ENCODE measurements around the gene NPAS3.
A peak's percentile ranks its signal among the peaks of the same experiment; 100 is the strongest.

Gene NPAS3

DNA sequence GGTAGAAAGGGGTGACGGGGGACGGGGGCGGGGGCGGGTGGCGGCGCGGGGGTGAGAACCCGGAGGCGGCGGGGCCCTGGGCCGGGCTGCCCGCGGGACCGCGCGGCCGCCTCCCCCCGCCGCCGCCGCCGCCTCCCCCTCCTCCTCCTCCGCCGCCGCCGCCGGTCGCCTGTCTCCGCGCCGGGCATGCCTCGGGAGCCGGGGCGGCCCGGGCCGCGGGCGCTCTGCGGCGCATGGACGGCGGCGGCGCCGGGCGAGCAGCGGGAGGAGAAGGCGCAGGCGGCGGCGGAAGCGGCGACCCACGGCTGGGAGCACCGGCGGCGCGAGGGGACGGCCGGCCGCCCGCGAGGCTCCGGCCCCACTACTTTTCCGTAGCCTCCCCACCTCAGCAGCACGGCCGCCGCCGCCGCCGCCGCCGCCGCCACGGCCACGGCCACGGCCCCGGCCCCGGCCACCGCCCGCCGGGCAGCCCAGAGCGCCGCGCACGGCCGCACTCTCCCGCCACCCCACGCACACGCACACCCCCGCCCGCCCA, at the start of gene NPAS3:
NPAS3 (plus strand) TSS at position 161 of the 535 bp plus-strand sequence.
- DNase-seq: no peak

DNA sequence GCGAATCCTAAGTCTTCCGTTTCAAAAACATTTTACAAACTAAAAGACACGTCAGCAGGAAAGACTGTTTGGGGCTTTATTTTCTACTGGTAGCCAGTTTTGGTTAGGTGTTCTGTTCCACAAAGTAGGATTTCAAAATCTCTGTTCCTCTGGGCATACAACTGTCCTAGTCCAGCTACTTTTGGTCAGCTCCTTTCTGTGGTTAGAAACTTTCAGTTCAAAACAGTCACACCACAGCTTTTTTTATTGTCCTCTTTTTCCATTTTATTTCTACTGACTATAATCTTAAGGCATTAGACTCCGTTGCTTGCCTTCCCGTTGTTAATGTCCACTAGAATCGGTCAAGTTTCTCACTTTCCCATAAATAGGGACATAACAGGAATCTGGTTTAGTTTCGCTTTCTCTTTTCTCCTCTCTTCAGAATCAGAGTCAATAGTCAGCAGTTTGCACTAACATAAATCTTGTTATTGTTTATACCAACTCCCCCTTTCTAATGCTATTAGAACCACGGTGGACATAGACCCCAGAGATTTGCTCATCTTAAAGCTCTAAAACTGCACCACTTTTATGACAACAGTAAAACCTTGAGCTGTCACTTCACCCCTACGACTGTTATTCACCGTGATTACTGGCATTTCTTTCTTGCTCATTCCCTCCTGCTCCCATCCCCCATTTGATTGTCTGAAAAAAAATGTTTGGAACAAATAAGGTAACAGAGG, 41.5 kb upstream of the NPAS3 start:
- DNase-seq: no peak

DNA sequence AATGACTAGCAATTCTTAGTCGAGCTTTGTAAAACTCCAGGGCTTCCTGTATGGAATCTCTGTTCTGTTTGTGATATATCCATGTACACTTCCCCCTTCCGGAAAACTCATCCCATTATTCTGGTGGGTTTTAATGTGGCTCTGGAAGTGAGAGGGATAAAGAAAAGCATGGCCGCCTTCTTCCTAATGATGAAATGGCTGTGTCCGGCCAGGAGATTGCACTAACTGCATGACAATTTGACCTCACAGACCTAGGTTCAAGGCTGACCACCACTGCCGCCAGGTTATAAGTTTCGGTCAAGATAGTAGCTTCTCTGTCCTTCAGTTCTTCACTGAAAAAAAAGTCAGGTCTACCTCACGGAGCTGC, 41.0 kb upstream of the NPAS3 start:
- DNase-seq: no peak

DNA sequence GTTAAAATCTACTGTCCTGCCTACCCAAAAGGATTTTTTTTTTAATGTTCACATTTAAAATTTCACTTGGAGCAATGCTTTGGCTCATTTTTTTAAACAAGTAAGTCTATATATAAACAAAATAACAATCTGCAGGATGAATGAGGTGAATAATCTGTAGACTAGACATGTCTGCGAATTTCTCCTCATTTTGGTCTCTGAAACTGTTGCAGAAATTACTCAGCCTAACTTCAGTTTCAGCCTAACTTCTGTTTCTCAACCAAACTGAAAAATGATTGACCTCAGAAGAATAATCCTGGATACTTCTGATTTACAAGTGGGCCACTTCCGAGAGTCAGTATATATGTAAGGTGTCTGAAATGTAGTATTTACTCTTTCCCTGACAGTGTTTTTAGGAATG, 39.8 kb upstream of the NPAS3 start:
- no peak for DNase-seq

DNA sequence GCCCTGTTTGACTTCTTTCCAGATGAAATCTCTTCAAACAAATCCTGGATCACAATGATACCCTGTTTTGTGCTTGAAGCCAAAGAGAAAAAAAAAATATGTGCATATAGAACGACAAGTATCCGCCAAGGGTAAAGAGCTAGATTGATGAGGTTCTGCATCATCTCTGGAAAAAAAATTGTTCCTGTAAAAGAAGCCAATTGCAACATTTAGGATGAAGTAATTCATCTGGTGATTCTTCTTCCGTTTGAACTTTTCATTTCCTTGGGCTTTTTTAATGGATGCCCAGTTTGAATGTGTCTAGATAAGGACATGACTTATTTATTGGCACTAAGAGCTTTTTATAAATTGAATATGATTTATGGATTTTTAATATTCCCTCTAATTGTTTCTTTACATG, 38.1 kb upstream of the NPAS3 start:
- no peak for DNase-seq

DNA sequence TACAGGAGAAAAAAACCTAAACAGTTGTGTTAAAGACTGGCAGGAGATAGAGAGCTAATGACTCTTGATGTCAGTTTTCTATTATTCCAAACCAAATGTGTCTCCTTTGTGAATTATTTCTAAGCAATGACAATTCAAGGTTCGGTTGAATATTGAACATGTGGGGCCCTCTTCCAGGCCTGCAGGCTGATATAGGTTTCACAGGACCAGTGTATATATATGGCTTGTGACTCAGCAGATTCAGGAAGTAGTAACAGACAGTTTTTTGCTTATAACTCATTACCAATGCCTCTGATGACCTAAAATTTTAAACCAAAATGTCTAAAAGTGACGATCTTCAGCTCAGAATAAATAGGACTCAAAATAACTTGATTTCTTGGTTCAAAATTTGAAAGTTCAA, 33.7 kb upstream of the NPAS3 start:
- no peak for DNase-seq

DNA sequence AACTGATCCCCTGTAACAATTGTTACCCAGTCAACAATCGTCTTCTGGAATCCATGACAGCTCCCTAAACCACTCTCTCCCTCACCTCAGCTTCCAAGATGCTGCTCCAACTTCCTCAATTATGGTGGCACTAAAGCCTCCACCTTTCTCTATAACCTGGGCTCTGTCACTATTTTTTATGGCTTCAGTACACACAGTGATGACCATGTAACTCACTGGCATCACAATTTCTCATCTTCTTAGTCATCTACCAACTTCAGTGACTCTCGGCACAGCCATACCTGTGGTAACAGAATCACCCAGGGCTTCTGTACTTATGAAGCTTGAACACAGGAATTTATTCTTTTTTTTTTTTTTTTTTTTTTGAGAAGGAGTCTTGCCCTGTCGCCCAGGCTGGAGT, 32.0 kb upstream of the NPAS3 start:
- DNase-seq: no peak

DNA sequence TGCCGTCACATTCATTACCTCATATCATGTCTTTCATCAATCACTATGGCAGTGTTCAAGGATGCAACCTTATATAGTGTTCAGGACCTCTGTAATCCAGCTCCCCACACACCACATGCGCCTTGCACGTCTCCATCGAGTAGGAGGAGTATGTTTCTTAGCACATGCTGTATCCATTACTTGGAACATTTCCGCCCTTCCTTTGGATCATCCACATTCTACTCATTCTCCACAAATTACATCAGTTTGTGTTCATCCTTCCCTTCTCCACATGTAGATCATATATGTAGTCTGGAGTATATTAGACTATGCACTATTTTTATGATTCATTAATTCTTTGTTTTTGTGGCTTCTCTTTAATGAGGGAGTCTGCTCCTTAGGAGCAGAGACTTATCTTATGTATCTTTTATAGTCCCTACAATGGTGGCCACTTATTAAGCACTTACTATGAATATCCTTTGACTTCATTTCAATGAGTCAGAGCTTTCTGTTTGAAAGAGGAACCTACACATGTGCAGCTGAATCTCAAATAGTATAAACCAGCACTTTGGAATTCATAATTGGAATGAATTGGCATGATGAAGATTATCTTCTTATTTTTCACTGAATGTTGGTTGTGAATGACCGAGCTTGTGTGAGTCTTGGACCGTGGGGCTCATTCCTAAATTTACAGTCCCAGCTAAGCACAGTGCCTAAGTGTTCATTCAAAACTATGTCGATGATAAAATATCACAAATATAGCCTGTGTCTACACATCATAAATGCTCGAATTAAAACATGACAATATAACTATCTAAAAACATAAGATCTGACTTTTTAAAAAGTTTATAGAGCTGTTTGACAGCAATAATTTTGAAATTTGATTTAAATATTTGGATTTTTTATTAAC, 30.2 kb upstream of the NPAS3 start:
- no peak for DNase-seq

DNA sequence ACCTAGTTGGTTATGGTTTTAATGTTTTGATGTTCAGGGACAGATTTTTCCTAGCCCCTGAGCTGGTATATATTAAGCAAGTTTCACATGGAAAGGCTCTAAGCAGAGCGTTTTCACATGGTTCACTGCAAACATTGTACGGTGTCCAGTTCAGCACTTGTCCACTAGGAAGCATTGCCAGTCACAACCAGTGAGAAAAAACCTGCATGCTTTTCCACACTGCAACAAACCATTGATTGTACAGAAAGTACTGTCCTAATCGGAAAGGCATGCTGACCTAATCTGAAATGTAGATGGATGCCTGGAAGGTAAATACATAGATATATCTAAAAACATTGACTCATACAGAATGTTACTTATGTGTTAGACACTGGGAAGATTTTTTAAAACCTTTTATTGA, 25.0 kb upstream of the NPAS3 start:
- no peak for DNase-seq

DNA sequence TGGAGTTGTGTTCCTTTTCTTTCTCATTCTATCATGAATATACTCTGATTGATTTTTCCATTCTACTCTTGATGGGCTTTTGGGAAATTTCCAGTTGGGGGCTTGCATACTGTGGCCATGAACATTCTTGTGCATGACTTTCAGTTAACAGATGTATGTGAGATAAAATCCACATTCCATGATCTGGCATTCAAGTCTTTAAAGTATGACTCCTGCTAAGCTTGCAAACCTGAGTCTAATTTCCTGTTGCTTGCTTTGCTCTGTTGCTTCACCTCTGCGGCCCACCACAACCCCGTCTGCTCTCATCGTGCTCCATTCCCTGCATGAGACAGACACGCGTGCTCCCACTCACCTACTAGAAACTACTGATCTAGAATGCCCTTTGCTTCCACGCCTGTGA, 24.3 kb upstream of the NPAS3 start:
- no peak for DNase-seq

DNA sequence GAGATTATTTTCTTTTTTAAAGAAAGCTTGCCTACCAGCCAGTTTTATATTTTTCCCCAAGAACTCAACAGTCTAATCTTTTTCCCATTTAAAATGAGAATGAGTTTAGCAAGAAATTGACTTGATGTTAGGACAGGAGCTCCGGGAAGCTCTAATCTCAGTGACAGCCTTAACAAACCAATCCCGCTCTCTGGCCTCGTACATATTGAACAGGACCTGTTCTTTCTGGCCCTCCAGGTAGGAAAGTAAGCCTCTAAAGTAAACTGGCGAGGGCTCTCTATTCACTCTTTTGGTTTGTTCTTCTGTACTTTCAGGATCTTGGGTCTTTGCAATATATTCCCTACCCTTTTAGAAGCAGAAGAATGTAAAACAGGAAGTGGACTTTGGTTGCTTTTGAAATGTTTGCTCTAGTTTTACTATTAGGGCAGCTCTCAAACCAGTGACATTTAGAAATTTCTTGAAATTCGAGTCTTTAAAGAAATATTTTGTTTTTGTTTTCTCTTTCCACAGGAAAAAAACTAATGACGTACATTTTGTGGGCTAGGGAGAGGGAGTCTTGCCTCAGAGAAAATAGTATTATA, 17.9 kb upstream of the NPAS3 start:
- DNase-seq: no peak

DNA sequence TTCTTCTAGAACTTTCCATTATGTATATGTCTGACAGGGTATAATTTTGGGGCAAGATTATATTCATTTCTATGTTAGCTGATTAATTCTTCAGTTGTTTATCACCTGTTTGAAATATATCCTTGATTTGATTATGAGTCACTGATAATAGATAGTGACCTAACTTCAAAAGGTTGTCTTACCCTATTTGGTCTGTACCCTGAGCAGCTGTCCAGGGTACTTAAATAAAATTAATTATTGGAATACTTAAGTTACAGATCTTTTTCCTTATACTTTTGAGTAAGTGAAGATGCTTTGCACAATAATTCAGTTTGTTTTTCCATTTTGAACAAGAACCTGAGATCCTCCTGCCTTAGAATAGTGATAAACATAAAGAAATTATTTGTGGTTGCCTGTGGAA, 13.2 kb upstream of the NPAS3 start:
- DNase-seq: no peak

DNA sequence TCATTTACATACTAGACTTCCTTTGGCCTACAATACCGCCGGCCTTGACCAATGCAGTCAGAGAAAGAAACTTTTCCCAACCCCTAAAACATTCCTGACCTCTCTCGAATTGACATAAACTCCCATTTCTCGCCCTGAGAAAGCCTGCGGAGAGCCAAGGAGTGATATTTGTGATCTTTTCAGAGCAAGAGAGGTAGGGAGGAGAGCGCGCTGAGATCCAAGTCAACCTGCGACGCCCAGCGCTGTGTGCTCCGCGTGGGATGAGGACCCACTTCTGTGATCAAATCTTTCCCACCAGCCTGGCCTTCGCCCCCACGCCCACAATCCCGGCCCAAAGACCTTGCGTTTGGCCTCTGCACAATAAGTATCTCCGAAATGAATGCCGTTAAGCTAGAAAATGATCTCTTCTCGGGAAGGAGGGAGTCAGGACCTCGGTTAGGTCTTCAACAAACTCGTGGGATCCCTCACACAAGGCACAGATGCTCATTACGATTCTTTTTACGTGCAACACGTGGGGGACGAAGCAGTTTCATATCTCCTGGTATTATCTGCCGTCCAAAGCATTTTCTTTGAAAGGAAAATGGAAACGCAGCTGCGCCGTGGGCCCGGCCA, 6.3 kb upstream of the NPAS3 start:
- DNase-seq: no peak

DNA sequence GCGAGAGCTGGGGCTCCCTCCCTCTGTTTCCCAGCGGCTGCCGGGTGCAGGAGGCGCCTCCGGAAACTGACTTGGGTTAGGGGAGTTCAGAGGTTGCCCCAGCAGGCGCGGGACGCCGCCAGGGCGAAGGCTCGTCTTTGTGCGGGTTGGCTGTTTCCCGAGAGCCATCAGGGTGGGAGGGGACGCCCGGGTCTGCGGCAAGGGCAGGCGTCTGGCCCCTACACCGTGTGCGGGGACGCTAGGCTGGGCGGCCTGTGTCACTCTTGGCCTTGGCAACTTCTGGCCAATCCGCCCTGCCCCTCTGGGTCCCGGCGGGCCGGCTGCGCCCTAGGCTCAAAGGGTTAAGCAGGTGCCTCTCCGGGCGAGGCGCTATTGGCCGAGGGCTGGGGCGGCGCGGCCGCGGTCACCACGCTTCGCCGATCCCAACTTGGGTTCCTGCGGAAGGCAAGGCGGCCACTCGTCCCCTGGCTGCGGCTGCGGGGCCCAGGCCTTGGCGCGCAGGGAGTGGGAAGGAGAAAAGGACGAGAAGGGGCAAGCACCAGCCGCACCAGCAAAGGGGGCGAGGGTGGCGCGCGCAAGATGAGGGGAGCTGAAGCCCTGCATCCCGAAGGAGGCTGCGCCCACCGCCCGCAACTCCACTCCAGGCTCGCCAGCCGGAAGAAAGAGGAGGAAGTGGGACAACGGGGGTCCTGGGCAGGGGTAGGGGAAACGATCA, 5.6 kb upstream of the NPAS3 start:
- DNase-seq: no peak

DNA sequence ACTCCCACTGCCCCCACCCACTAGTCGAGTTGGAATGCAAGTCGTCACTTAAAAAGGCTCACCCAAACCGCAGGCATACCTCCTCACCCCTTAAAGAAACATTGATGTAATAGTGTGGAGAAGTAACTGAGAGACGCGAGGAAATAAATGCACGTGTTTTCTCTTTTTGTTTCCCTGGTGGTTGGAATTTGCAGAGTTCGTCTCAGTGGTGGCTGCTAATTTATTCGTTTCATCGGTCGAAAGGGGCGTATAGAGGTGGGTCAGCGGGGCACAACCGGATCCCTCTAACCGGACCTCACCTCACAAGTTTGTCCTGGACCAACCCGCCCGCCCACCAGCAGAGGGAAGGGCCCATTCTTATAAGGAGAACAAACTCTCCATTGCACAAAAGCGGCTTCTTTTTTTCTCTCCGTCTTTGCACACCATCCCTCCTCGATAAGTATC, 5.0 kb upstream of the NPAS3 start:
- DNase-seq: no peak

DNA sequence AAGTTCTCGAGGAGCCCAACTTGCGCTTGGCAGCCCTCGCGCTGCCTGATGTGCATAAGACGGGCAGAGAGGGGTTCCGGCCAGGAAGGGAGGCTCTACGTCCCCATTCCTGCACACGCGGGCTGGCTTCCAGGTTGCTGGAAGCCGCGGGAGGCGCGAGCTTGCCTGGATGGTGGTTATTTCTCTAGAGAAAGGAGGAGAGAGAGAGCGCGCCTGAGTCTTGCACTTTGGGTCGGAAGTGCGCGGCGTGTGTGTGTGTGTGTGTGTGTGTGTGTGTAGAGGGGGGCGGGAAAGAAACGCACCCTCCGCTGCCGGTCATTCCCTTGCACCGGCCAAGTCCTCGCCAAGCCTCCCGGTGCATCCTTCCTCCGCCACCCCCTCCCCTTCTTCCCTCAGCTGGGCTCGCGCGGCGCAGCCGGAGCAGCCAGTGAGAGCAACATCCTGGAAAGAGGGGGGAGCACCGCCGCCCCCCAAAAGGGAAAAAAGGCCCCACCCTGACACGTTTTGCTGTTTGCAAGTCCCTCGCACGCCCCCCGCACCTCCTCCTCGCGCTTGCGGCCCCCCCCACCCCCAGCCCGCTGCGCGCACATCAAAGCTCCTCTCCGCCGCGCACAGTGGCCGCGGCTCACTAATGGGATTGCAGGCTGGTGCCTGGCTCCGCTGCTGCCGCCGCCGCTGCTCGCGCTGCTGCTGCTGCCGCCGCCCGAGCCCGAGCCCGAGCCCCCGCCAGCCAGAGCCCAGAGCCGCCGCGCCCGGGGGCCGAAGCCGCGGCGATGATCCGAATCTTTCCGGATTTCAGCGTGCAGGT, 4.4 kb upstream of the NPAS3 start:
- no peak for DNase-seq

DNA sequence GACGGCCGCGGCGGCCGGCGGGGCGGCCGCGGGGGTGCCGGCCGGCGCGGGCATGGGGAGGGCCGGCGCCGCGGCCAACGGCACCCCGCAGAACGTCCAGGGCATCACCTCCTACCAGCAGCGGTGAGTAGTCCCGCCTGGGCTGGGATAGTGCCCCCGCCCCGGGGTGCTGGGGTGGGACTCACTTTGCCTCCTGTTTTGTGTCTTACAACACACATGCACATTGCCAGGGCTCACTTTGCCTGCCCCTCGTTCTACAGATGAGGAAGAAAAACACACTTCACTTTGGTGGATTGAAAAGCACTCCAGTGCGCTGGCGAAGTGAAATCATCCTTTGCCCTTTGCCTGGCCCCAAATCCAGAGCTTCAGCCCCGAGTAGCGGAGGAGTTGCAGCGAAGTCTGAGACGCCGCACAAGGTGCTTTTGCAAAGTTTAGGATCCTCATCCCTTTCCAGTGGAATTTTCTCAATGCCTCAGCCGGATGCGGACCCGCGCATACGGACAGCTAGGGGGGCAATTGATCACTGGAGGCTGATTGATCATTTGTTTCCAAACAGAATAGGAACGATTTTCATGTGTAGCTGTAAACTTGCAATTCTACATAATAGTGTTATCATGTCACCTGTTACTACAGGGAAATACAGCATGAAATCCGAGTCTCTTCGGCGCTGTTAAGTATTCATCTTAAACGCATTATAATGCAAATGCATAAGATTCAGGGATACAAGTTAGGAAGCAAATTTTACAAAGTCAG, 3.6 kb upstream of the NPAS3 start:
- DNase-seq: no peak

DNA sequence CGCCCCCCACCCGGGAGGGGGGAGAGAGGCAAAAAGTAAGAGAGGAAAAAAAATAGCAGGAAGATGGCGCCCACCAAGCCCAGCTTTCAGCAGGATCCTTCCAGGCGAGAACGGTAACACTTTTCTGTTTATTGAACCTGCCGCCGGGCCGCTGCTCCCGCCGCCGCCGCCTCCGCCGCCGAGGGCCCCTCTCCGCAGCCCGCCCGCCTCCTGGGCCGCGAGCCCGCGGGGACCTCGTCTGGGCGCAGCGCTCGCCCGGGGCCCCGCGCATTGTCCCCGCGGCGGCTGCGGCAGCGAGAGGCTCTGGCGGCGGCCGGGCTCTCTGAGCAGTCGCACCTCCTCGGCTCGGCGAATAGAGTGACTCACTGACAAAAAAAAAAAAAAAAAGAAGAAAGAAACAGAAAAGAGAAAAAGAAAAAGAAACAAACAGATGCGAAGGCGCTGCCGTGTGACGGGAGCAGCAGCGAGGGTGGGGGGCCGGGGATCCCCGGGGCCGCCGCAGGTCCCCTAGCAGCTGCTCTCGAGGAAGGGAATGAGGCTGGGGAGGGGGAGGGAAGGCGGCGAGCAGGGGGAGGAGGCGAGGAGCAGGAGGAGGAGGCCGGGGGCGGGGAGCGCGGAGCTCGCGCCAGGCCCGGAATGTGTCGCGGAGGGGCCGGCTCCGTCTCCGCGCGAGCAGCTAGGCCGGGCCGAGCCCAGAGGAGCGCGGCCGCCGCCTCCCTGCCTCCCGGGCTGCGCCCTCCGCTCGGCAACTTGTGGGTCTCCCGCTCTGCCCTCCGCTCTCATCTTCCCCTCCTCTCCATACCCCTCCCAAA, 781 bp downstream of the NPAS3 start:
- DNase-seq: peak; percentile 13 to 36

DNA sequence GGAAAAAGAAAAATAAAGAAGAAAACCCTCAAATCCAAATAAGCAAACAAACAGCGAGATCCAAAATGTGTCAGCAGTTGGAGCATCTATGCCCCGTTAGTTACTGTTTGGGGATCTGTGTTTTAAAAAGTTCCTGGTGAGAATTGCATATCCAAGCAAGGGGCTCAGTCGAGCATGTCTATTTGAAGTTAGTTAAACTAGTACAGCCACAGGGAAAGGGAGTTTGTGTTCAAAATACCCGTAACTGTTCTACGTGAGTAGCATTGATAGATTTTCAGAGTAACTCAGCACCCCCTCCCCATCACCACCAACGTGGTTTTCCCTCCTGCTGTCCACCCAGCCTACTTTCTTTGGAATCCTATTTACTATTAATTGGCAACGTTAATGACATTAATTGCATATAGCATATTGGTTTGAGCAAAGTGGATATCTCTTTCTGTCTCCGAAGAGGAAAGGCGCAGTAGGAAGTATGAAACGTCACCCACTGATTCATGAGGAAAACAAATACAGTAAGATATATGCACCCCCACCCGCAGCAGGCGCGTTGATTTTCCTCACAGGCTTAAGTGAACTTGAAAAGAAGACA, 1.5 kb downstream of the NPAS3 start:
- no peak for DNase-seq

All from stimulated activated CD4-positive, alpha-beta T cell treated with anti-CD3 and anti-CD28 coated beads, Interleukin-4, amount 100 ng/mL, for 4 hours (primary cell).